K562 treated with DMSO at 1 percent for 24 hours (cell line): ENCODE measurements around the gene POFUT1. TPM values are rescaled to one million over a fixed set of nuclear protein-coding genes. Genes with fewer than 3 reads are reported as not detected.

ENCODE experiments used
- total RNA-seq: library from RNA; unstranded; fragments of 300-600 nt; gene quantifications from 2 replicates; pipeline ENCODE4 v1.2.3, GENCODE V29; 2022; ENCODE audit warnings: low read depth; ENCODE audit not compliant: insufficient read depth

Gene POFUT1
- total RNA-seq, result 27.0 and 27.3 TPM in 2 replicates

GRCh38 chr20:32207626-32208498 lies at the start of gene POFUT1, which contains the start of gene PLAGL2:
TSS of gene POFUT1 (plus strand) at chr20:32207880. CDS start at chr20:32207942, 62 bp downstream.
TSS of gene PLAGL2 (minus strand) at chr20:32207743. CDS start at chr20:32202178, 5,565 bp downstream.

DNA sequence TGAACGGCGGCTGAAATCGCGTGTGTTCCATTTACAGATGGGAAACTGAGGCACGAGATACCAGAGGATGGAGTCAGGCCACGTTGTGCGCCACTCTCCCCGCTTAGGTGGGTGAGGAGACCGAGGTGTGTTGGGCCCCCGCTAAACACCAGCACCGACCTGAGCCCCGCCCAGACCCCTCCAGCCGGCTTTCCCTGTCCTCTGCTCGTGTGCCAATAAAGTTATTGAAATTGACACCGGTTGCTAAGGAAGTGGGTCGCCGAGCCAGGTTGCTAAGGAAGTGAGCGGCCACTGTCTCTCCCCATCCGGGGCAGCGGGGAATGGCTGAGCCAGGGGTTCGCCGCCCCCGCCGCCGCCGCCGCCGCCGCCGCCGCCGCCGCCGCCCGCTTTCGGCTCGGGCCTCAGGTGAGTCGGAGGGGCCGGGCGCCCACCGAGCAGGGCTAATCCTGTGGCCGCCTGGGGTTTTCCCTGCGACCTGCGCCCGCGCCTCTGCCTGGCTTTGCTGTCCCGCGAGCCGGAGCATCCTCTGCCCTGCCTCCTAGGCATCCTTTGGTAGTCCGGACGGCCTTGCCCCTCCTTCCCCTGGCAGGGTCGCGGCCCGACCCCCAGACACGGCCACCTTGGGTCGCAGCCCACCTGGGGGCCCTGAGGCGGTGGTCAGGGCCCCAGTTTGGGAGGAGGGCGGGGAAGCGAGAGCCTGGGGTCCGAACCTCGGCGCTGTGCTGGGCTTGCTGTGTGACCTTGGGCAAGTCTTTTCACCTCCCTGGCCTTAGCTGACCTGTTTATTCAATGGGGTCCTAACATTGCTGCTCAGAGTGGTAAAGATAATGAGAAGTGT lies 69.9 kb downstream of the POFUT1 start, which contains the start of gene KIF3B:
Gene KIF3B (plus strand): TSS at position 291 of the 838 bp plus-strand sequence. CDS start 32,127 bp downstream, outside the sequence.

Other genes with a start within 250 kb of the POFUT1 start
- gene XKR7, start 239.7 kb upstream of the POFUT1 start, total RNA-seq, result not detected in 2 replicates
- 0.36 and 1.4 TPM in 2 replicates for gene CCM2L, start 197.4 kb upstream of the POFUT1 start, total RNA-seq
- 0.59 and 0.61 TPM in 2 replicates for gene HCK, start 155.6 kb upstream of the POFUT1 start, total RNA-seq
- 27.4 and 27.8 TPM in 2 replicates for gene TM9SF4, start 98.2 kb upstream of the POFUT1 start, total RNA-seq
- gene PLAGL2, start 137 bp upstream of the POFUT1 start, total RNA-seq, result 13.4 and 13.8 TPM in 2 replicates
- 9.8 and 12.3 TPM in 2 replicates for gene KIF3B, start 69.8 kb downstream of the POFUT1 start, total RNA-seq
- 46.7 and 53.8 TPM in 2 replicates for gene ASXL1, start 150.5 kb downstream of the POFUT1 start, total RNA-seq